CD4-positive, alpha-beta T cell (primary cell): ENCODE results near the gene TAS1R2. TPM values are rescaled to one million over a fixed set of nuclear protein-coding genes. Genes with fewer than 3 reads are reported as not detected.

Source experiments
- ATAC-seq: fragments of 200-7000 bp; cut with Tn5 transposase; one replicate; pipeline ENCODE4 v1.10.0; 2022; ENCODE audit warnings: mild to moderate bottlenecking; ENCODE audit not compliant: poor library complexity
- CTCF ChIA-PET: fragments of 350-600 bp; sonication (Branson Sonifier 250); formaldehyde crosslinking; loops from one replicate; lab custom pipeline; 2021; ENCODE audit warnings: antibody characterized with exemption, inconsistent platforms; lab: Charles Lee
- POLR2A ChIA-PET: fragments of 350-600 bp; sonication (Branson Sonifier 250); formaldehyde crosslinking; loops from one replicate; lab custom pipeline; 2021; ENCODE audit warnings: antibody characterized with exemption, inconsistent platforms; lab: Charles Lee
- DNase-seq, 14 experiments: peaks; one replicate each; pipeline ENCODE4 v3.0.0-alpha.2; 2013 to 2020; ENCODE audit warnings: mixed read lengths in 2 of 14
- H3K27ac ChIP-seq, 2 donors: one replicate each; pipeline versions ENCODE4 v1.5.1 to v1.7.0; 2013; ENCODE audit warnings: low read length in 2 of 2, low read depth in 1 of 2, mild to moderate bottlenecking in 1 of 2
- H3K27me3 ChIP-seq, 2 experiments: 1 replicate in 1 of 2; 2 replicates in 1 of 2; pipeline versions ENCODE4 v1.6.1 to v1.7.0; 2013; ENCODE audit warnings: low read length in 2 of 2, control low read depth in 1 of 2, mild to moderate bottlenecking in 1 of 2, moderate library complexity in 1 of 2; ENCODE audit not compliant: insufficient read depth in 2 of 2, control insufficient read depth in 1 of 2
- H3K36me3 ChIP-seq: one replicate; pipeline ENCODE4 v1.6.1; 2013; ENCODE audit warnings: low read length, control low read depth; ENCODE audit not compliant: insufficient read depth
- H3K4me1 ChIP-seq: one replicate; pipeline ENCODE4 v1.6.1; 2013; ENCODE audit warnings: low read length, control low read depth; ENCODE audit not compliant: insufficient read depth
- H3K4me3 ChIP-seq: one replicate; pipeline ENCODE4 v1.5.1; 2013; ENCODE audit warnings: mild to moderate bottlenecking, low read length, moderate library complexity
- H3K9me3 ChIP-seq, 2 experiments: 1 replicate in 1 of 2; 2 replicates in 1 of 2; pipeline versions ENCODE4 v1.6.1 to v1.7.0; 2013; ENCODE audit warnings: low read length in 2 of 2, mild to moderate bottlenecking in 2 of 2, control low read depth in 1 of 2, moderate library complexity in 1 of 2; ENCODE audit not compliant: control insufficient read depth in 1 of 2, insufficient read depth in 1 of 2
- H3K27ac Mint-ChIP-seq: one replicate; pipeline ENCODE4 v1.8.0; 2020; ENCODE audit warnings: mixed read lengths
- H3K27me3 Mint-ChIP-seq: one replicate; pipeline ENCODE4 v1.8.0; 2021; ENCODE audit warnings: mixed read lengths
- H3K36me3 Mint-ChIP-seq: one replicate; pipeline ENCODE4 v1.8.0; 2021; ENCODE audit warnings: low read depth, mixed read lengths
- H3K4me1 Mint-ChIP-seq: one replicate; pipeline ENCODE4 v1.8.0; 2021; ENCODE audit warnings: low read depth, mixed read lengths
- H3K4me3 Mint-ChIP-seq: one replicate; pipeline ENCODE4 v1.8.0; 2020; ENCODE audit warnings: mild to moderate bottlenecking, mixed read lengths
- H3K9me3 Mint-ChIP-seq: one replicate; pipeline ENCODE4 v1.8.0; 2020; ENCODE audit warnings: mixed read lengths
- intact Hi-C, 2 experiments: fragments of 100-400 bp; cut with DNase I in 1 of 2; cut with micrococcal nuclease in 1 of 2; formaldehyde crosslinking; loops; one replicate each; pipeline versions ENCODE4 v1.15.1 to v1.9.0; 2023 to 2025; cut with DNase I, micrococcal nuclease
- total RNA-seq, 174 experiments: library from RNA in 2 of 174; stranded (reverse) in 2 of 174; gene quantifications; one replicate each; pipeline ENCODE4 v1.2.3 and lab custom pipeline; 2021 to 2026
- TF ChIP-seq, protein P1 (sequence below): fragments of 200-600 bp; IDR thresholded peaks from one replicate; pipeline ENCODE4 v1.8.0; 2022; ENCODE audit warnings: antibody characterized with exemption, mild to moderate bottlenecking

The TAS1R2 gene
- total RNA-seq, 2 experiments from 2014 or later = not detected

DNA sequence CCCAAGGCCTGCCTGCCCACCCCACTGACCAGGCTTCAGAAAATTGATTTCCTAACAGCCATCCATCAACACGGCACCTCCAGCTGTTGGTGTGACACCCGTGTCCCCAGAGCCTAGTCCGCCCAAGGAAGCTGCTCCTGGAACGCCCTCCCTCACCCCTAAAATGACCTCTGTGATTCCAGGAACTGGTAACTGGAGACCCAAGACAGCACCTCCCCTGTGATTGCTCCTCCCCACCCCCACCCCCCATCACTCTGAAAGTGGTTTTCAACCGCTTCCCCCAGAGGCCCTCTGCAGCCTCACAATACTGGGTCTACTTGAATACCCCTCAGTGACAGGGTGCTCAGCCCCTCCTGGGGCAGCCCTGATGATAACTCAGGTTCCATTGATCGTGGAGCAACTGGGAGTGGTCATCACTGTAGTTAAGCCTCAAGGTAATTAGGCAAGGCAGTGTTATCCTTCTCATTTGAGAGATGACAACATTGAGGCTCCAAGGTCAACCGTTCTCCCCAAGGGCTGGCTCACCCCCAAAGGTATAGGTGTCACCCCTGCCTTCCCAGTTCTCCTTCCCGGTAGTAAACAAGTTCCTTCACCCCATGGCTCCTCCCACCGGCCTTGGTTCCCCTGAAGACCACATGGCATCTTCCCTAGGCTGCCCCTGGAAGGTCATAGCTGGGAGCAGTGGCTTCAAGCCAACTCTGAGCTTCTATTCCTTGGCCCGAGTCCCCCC, 52.0 kb downstream of the TAS1R2 start:
- ChIA-PET CTCF (no interaction called here), POLR2A (no interaction called here)
- intact Hi-C loops = no loop called here
- Histone ChIP-seq H3K4me1 (no peaks in the 10 kb centered on the region), H3K27ac (no peak overlapping the region), H3K27me3 (peaks cover 6 to 9% of the 10 kb centered on the region in 2 experiments), H3K4me3 (no peak overlapping the region), H3K9me3 (no peaks in the 10 kb centered on the region), H3K36me3 (no peaks in the 10 kb centered on the region)
- H3K4me3 Mint-ChIP-seq = no peak overlapping the region
- no peak for ATAC-seq
- no peaks in the 10 kb centered on the region for H3K9me3 Mint-ChIP-seq
- TF ChIP-seq, protein P1, sequence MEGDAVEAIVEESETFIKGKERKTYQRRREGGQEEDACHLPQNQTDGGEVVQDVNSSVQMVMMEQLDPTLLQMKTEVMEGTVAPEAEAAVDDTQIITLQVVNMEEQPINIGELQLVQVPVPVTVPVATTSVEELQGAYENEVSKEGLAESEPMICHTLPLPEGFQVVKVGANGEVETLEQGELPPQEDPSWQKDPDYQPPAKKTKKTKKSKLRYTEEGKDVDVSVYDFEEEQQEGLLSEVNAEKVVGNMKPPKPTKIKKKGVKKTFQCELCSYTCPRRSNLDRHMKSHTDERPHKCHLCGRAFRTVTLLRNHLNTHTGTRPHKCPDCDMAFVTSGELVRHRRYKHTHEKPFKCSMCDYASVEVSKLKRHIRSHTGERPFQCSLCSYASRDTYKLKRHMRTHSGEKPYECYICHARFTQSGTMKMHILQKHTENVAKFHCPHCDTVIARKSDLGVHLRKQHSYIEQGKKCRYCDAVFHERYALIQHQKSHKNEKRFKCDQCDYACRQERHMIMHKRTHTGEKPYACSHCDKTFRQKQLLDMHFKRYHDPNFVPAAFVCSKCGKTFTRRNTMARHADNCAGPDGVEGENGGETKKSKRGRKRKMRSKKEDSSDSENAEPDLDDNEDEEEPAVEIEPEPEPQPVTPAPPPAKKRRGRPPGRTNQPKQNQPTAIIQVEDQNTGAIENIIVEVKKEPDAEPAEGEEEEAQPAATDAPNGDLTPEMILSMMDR = no peak
- H3K36me3 Mint-ChIP-seq = no peaks in the 10 kb centered on the region
- DNase-seq = no peak
- no peak overlapping the region for H3K27ac Mint-ChIP-seq
- peaks cover 35% of the 10 kb centered on the region for H3K27me3 Mint-ChIP-seq
- no peaks in the 10 kb centered on the region for H3K4me1 Mint-ChIP-seq

DNA sequence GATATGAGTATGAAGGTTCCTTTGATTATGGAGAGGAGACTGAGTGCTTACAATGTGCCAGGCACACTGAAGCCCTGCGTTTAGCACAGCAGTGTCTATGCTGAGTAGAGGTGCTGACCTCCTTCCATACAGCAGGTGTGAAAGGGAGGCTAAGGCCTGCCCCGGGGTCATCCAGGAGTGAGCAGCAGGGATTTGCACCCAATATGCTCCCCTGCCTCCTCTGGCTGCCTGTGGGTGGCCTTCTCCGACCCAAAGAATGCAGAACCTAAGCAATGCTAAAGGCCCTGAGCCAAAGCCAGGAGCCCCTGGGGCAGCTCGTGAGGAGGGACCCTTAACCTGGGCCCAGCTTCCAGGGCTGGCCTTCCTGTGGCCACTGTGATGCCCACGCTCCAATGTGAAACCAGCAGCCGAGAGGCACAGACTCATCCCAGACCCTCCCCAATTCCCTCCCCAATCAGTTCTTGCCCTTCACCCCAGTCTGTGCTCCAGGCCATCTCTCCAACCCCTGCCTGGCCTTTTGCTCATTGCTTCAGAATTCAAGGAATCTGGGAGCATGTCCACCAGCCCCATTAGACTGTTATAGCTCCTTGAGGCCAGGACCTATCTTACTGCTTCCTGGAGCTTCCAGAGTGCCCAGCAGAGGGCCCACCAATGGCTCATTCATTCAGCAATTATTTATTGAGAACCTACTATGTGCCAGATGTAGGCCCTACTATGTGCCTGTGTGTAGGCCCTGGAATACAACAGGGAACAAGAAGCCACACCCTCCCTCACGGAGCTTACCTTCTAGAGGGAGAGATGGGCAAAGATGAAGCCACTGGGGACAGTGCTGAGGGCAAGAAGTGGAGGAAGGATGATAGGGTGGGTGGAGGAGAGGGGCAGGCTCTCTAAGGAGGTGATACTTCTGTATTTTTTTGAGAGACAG, 53.3 kb downstream of the TAS1R2 start:
- no peak overlapping the region for H3K4me3 Mint-ChIP-seq
- H3K4me1 Mint-ChIP-seq = no peaks in the 10 kb centered on the region
- no peak for ATAC-seq
- no peak overlapping the region for H3K4me3 ChIP-seq
- no peaks in the 10 kb centered on the region for H3K4me1 ChIP-seq
- no peak for DNase-seq
- ChIA-PET CTCF (no interaction called here), POLR2A (no interaction called here)
- intact Hi-C loops = no loop called here
- peaks cover 29% of the 10 kb centered on the region for H3K27me3 Mint-ChIP-seq
- H3K36me3 Mint-ChIP-seq = no peaks in the 10 kb centered on the region
- H3K9me3 Mint-ChIP-seq = no peaks in the 10 kb centered on the region
- TF ChIP-seq, protein P1 = no peak
- H3K9me3 ChIP-seq = no peaks in the 10 kb centered on the region
- peaks cover 4 to 9% of the 10 kb centered on the region in 2 experiments for H3K27me3 ChIP-seq
- H3K27ac Mint-ChIP-seq = no peak overlapping the region
- no peaks in the 10 kb centered on the region for H3K36me3 ChIP-seq
- H3K27ac ChIP-seq = no peak overlapping the region

DNA sequence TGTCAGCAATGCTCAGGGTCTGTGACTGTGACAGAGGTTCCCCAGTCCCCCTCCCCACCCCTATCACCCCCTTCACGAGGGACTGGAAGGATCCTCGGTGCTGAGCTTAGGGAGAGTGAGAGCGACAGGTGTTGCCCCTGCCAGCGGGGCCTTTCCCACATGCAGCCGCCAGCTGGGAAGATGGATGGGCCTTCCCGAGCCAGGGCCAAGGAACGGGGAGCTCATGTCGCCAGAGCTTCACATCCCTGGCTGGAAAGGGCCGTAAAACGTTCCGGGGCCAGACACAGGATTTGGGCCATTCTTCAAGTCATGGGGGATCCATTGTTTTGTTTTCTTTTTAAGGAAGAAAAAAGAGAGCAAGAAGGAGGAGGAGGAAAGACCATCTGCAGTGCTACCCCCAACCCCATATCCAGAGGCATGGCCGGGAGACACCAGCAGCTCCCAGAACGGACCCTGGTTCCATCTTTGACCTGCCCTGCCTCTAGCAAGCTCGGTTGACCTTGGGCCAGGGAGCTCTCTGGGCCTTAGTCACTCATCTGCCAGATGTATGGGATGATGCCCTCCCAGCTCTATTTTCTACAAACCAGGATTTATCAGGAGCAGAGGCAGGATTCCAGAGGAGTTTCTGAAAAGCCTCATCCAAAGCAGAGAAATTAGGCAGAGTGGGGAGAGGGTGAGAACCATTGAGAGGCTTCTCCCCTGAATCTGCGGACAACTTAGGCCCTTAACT, 54.1 kb downstream of the TAS1R2 start:
- Histone ChIP-seq H3K4me1 (no peaks in the 10 kb centered on the region), H3K27ac (no peak overlapping the region), H3K9me3 (no peaks in the 10 kb centered on the region), H3K27me3 (peaks cover 4 to 9% of the 10 kb centered on the region in 2 experiments), H3K4me3 (no peak overlapping the region), H3K36me3 (no peaks in the 10 kb centered on the region)
- H3K9me3 Mint-ChIP-seq = no peaks in the 10 kb centered on the region
- ATAC-seq = no peak
- peaks cover 23% of the 10 kb centered on the region for H3K27me3 Mint-ChIP-seq
- H3K4me3 Mint-ChIP-seq = no peak overlapping the region
- intact Hi-C loops = no loop called here
- no peak for DNase-seq
- H3K36me3 Mint-ChIP-seq = no peaks in the 10 kb centered on the region
- H3K27ac Mint-ChIP-seq = no peak overlapping the region
- POLR2A ChIA-PET = no interaction called here
- TF ChIP-seq, protein P1 = no peak
- CTCF ChIA-PET = no interaction called here
- H3K4me1 Mint-ChIP-seq = no peaks in the 10 kb centered on the region
